ENCODE measurements around the gene KNSTRN. TPM values are rescaled to one million over a fixed set of nuclear protein-coding genes. Genes with fewer than 3 reads are reported as not detected.

The KNSTRN gene
- total and polyA plus RNA-seq, 2 of the 8 experiments (the other 6 are each of a cell fraction or from before 2014, with no cell fraction given): 25.1 to 79.4 TPM

GRCh38 chr15:40346579-40347558 lies 35.7 kb upstream of the KNSTRN start (continued):
- TF ChIP-seq CHD7 (IDR thresholded peaks at IDR 0.05; ENCODE audit: insufficient replicate concordance, low read length): no peak
- no peak for TF ChIP-seq ZNF274 (IDR thresholded peaks at IDR 0.05; ENCODE audit: borderline replicate concordance, extremely low read depth, low read length)
- TF ChIP-seq TCF12 (IDR thresholded peaks at IDR 0.05; ENCODE audit: low read depth, low read length): no peak
- TF ChIP-seq ASH2L (IDR thresholded peaks at IDR 0.05; ENCODE audit: low read length): no peak
- TF ChIP-seq NRF1 (IDR thresholded peaks at IDR 0.05; ENCODE audit: low read depth, low read length): no peak
- TF ChIP-seq, protein P1, sequence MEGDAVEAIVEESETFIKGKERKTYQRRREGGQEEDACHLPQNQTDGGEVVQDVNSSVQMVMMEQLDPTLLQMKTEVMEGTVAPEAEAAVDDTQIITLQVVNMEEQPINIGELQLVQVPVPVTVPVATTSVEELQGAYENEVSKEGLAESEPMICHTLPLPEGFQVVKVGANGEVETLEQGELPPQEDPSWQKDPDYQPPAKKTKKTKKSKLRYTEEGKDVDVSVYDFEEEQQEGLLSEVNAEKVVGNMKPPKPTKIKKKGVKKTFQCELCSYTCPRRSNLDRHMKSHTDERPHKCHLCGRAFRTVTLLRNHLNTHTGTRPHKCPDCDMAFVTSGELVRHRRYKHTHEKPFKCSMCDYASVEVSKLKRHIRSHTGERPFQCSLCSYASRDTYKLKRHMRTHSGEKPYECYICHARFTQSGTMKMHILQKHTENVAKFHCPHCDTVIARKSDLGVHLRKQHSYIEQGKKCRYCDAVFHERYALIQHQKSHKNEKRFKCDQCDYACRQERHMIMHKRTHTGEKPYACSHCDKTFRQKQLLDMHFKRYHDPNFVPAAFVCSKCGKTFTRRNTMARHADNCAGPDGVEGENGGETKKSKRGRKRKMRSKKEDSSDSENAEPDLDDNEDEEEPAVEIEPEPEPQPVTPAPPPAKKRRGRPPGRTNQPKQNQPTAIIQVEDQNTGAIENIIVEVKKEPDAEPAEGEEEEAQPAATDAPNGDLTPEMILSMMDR (IDR thresholded peaks at IDR 0.05; ENCODE audit: control extremely low read depth in 1 of 3, insufficient read depth in 1 of 3, low read depth in 1 of 3, low read length in 3 of 3): no peak

All from H1 (cell line).